ENCODE measurements around the gene ANKRD52.
A peak's percentile ranks its signal among the peaks of the same experiment; 100 is the strongest.

The ANKRD52 gene

DNA sequence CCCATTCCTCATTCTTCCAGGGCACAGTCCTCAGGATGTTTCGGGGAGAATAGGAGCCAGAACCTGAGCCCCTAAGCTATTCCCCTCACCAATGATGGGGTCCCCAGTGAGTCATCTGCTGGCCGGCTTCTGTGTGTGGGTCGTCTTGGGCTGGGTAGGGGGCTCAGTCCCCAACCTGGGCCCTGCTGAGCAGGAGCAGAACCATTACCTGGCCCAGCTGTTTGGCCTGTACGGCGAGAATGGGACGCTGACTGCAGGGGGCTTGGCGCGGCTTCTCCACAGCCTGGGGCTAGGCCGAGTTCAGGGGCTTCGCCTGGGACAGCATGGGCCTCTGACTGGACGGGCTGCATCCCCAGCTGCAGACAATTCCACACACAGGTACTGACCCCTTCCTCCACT lies 27.0 kb downstream of the ANKRD52 start:
- no peak overlapping the region for H3K4me3 ChIP-seq (ENCODE audit: control insufficient read depth, low read depth, low read length)
- DNase-seq (ENCODE audit: low read depth), result no peak
- TF ChIP-seq, protein P1, sequence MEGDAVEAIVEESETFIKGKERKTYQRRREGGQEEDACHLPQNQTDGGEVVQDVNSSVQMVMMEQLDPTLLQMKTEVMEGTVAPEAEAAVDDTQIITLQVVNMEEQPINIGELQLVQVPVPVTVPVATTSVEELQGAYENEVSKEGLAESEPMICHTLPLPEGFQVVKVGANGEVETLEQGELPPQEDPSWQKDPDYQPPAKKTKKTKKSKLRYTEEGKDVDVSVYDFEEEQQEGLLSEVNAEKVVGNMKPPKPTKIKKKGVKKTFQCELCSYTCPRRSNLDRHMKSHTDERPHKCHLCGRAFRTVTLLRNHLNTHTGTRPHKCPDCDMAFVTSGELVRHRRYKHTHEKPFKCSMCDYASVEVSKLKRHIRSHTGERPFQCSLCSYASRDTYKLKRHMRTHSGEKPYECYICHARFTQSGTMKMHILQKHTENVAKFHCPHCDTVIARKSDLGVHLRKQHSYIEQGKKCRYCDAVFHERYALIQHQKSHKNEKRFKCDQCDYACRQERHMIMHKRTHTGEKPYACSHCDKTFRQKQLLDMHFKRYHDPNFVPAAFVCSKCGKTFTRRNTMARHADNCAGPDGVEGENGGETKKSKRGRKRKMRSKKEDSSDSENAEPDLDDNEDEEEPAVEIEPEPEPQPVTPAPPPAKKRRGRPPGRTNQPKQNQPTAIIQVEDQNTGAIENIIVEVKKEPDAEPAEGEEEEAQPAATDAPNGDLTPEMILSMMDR (IDR thresholded peaks at IDR 0.05; ENCODE audit: control insufficient read depth, insufficient read depth, low read depth, low read length, missing control alignments), result no peak

DNA sequence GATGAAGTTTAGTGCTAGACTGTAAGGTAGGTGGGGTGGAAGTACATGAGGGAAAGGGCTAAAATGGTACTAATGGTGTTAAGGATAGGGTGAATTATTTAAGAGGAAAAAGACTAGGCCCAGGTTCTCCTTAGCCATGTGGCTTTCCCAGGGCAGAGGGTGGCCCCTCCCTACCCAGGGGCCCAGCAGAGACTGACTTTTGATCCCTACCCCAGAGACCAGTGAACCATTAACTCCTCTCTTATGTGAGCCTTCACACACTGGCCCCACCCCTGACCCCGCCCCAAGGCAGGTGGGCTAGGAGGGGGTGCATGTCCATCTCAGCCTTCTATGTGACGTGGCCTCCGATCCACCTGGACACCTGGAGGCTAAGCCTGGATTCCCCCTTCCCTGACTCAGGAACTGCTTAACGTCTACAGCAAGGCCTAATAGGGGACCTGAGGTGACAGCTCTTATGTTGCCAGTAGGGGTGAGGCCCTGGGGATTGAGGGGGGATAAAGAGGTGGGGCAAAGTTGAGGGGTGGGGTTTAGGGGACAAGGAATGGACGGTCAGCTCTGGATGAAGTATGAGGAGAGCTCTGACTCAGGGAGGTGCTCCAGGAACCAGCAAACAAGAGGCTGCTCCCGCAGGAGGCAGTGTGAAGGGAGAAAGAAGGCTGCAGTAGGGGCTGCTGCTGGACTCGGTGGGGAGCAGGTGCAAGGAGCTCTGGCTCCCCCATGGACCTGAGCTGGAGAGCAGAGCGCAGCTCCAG lies 27.6 kb downstream of the ANKRD52 start:
- no peak for DNase-seq (ENCODE audit: low read depth)
- TF ChIP-seq, protein P1 (IDR thresholded peaks at IDR 0.05; ENCODE audit: control insufficient read depth, insufficient read depth, low read depth, low read length, missing control alignments), result no peak
- no peak overlapping the region for H3K4me3 ChIP-seq (ENCODE audit: control insufficient read depth, low read depth, low read length)

DNA sequence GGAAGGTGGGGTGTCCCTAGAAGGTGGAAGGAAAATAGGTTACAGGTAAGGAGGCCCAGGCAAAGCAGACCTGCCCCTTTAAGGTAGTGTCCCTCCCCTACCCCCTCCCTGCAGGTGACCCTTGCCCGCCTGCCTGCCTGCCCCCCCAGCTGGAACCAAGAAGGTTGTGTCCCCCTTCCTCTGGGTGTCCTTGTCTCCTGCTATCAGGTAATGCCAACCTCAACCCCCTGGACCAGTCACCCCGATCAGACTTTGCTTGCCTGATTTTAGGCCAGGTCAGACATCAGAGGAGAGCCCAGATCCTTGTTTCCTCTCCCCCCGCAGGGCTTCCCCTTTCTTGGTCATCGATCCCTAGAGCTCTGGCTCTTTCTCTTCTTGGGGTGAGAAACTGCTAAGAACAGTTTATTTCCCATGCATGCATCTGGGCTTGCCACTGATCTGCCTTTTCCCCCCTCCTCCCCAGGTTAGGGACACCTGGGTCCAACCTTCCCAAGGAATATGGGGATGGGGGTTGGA lies 28.2 kb downstream of the ANKRD52 start, which contains the start of gene SLC39A5:
Gene SLC39A5 (plus strand): TSS at position 136 of the 516 bp plus-strand sequence. CDS start 1,224 bp downstream, outside the sequence.
- H3K4me3 ChIP-seq (ENCODE audit: control insufficient read depth, low read depth, low read length), result no peak within 1 kb of the TSS
- DNase-seq (ENCODE audit: low read depth), result no peak
- TF ChIP-seq, protein P1 (IDR thresholded peaks at IDR 0.05; ENCODE audit: control insufficient read depth, insufficient read depth, low read depth, low read length, missing control alignments), result no peak

DNA sequence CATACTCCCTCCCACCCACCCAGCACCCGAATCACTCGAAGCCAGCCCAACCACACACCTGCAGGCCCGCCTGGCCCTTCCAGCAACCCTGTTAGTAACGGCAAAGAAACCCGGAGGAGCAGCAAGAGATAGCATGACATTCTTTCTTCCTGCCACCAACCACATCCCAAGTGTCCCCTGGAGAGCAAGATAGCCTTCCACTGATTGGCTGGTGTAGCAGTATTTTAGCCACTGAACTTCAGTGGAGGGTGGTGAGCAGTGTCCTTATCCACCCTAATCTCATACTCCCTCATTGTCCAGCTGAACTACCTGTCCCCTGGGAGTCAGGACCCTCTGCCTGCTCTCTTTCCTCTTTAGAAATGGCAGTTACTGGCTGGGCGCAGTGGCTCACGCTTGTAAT lies 29.1 kb downstream of the ANKRD52 start:
- no peak for DNase-seq (ENCODE audit: low read depth)
- TF ChIP-seq, protein P1 (IDR thresholded peaks at IDR 0.05; ENCODE audit: control insufficient read depth, insufficient read depth, low read depth, low read length, missing control alignments), result no peak
- no peak overlapping the region for H3K4me3 ChIP-seq (ENCODE audit: control insufficient read depth, low read depth, low read length)

DNA sequence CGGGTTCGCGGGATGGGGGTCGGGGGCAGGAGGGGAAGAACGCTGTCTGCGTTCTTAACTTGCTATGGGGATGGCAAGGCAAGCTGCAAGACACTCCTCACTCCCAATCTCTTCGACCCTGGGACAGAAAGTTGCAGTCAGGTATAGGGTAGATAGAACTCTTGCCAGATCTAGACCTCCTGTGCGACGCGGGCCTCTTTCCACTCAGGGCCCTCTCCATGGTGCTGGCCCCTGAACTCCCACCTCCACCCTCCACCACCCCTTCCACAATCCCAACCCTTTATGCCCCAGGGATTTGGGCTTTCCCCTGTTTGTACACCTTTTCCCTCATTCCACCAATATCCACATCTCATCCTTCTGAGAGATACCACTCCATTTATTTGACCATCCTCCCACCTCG lies 33.2 kb downstream of the ANKRD52 start:
- H3K4me3 ChIP-seq (ENCODE audit: control insufficient read depth, low read depth, low read length), result peak overlapping the region; percentile 86
- no peak for DNase-seq (ENCODE audit: low read depth)
- TF ChIP-seq, protein P1 (IDR thresholded peaks at IDR 0.05; ENCODE audit: control insufficient read depth, insufficient read depth, low read depth, low read length, missing control alignments), result no peak

DNA sequence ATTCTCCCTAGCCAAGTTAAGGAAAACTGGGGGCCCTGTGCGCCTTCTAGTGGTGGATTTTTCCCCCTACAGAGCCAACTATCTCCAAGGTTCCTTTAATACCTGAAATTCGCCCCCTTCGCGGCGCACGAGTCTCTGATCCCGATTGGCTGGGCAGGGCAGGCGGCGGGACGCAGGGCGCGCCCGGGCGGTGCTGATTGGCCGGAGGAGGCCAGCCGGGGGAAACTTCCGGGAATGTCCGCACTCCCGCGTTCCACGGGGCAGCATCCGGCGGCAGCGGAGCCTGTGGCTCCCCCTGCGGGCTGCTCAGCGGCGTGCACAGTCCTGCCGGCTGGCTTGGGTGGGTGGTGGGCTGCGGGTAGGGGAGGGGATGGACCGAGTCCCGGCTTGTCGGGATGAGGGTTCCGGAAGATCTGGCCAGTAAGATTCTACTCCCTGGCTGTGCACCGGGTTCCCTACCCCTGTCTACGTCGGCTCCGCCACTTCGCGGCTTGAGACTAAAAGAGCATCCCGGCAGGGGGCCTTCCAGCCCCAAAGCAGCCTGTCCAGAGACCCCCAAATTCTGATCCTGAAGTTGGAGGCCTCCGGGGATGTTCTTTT lies 34.0 kb downstream of the ANKRD52 start, which contains the start of gene NABP2:
Gene NABP2 (plus strand): TSS at position 241 of the 600 bp plus-strand sequence. CDS start 515 bp downstream, outside the sequence.
- peak within 1 kb of the TSS; percentile 86 for H3K4me3 ChIP-seq (ENCODE audit: control insufficient read depth, low read depth, low read length)
- peak; percentile 88 for DNase-seq (ENCODE audit: low read depth)
- TF ChIP-seq, protein P1 (IDR thresholded peaks at IDR 0.05; ENCODE audit: control insufficient read depth, insufficient read depth, low read depth, low read length, missing control alignments), result peak; percentile 74

Measured in AG09309 (cell line).